Ishikawa (cell line): Measurements from ENCODE around the gene ZBTB40.

Experiments
- CEBPB ChIP-seq: IDR thresholded peaks from 2 replicates; pipeline ENCODE4 v1.6.1; 2012
- CREB1 ChIP-seq: IDR thresholded peaks from 2 replicates; pipeline ENCODE4 v1.6.1; 2012; ENCODE audit warnings: low read depth
- EGR1 ChIP-seq: IDR thresholded peaks from 2 replicates; pipeline ENCODE4 v1.6.1; 2012
- EP300 ChIP-seq: IDR thresholded peaks from 2 replicates; pipeline ENCODE4 v1.6.1; 2012; ENCODE audit warnings: borderline replicate concordance
- FOXM1 ChIP-seq: IDR thresholded peaks from 2 replicates; pipeline ENCODE4 v1.6.1; 2012; ENCODE audit warnings: low read depth, borderline replicate concordance
- MAX ChIP-seq: IDR thresholded peaks from 2 replicates; pipeline ENCODE4 v1.6.1; 2012
- NFIC ChIP-seq: IDR thresholded peaks from 2 replicates; pipeline ENCODE4 v1.6.1; 2012
- RAD21 ChIP-seq: IDR thresholded peaks from 2 replicates; pipeline ENCODE4 v1.6.1; 2012; ENCODE audit warnings: low read depth
- REST ChIP-seq: IDR thresholded peaks from 2 replicates; pipeline ENCODE4 v1.6.1; 2012; ENCODE audit warnings: low read depth, mild to moderate bottlenecking
- TAF1 ChIP-seq: IDR thresholded peaks from 2 replicates; pipeline ENCODE4 v1.6.1; 2012; ENCODE audit warnings: low read depth, mild to moderate bottlenecking
- TCF12 ChIP-seq: IDR thresholded peaks from 2 replicates; pipeline ENCODE4 v1.6.1; 2012; ENCODE audit warnings: low read depth
- TEAD4 ChIP-seq: IDR thresholded peaks from 2 replicates; pipeline ENCODE4 v1.6.1; 2012
- USF1 ChIP-seq: IDR thresholded peaks from 2 replicates; pipeline ENCODE4 v1.6.1; 2012
- YY1 ChIP-seq: IDR thresholded peaks from 2 replicates; pipeline ENCODE4 v1.6.1; 2012; ENCODE audit warnings: low read depth
- ZBTB7A ChIP-seq: IDR thresholded peaks from 2 replicates; pipeline ENCODE4 v1.6.1; 2012; ENCODE audit warnings: low read depth

Gene ZBTB40

GRCh38 chr1:22530715-22531114, 79.1 kb downstream of the ZBTB40 start:
- TF ChIP-seq REST: no peak
- no peak for TF ChIP-seq YY1
- TF ChIP-seq CREB1: no peak
- no peak for TF ChIP-seq EGR1
- TF ChIP-seq EP300: no peak
- no peak for TF ChIP-seq NFIC
- TF ChIP-seq USF1: no peak
- TF ChIP-seq CEBPB: no peak

- TF ChIP-seq MAX (no peak), YY1 (no peak), RAD21 (no peak), TAF1 (no peak), EP300 (no peak), TCF12 (no peak), USF1 (no peak), FOXM1 (no peak), REST (no peak), ZBTB7A (no peak), NFIC (no peak)
These were observed 79.6 kb downstream of the ZBTB40 start for GRCh38 chr1:22531251-22531650.

GRCh38 chr1:22533244-22533895, 81.7 kb downstream of the ZBTB40 start:
- TF ChIP-seq REST: no peak
- TF ChIP-seq EP300: no peak
- no peak for TF ChIP-seq TAF1

- no peak for TF ChIP-seq TAF1
- TF ChIP-seq REST: no peak
- TF ChIP-seq TCF12: no peak
- TF ChIP-seq NFIC: no peak
- TF ChIP-seq YY1: no peak
- TF ChIP-seq FOXM1: no peak
- TF ChIP-seq CEBPB: no peak
- no peak for TF ChIP-seq RAD21
- TF ChIP-seq EGR1: no peak
- no peak for TF ChIP-seq CREB1
- TF ChIP-seq USF1: no peak
- no peak for TF ChIP-seq MAX
- TF ChIP-seq TEAD4: no peak
- no peak for TF ChIP-seq EP300
- TF ChIP-seq ZBTB7A: no peak
These were observed 83.3 kb downstream of the ZBTB40 start for GRCh38 chr1:22534951-22535350.
